ENCODE data around the gene TBX15.

Gene TBX15

DNA sequence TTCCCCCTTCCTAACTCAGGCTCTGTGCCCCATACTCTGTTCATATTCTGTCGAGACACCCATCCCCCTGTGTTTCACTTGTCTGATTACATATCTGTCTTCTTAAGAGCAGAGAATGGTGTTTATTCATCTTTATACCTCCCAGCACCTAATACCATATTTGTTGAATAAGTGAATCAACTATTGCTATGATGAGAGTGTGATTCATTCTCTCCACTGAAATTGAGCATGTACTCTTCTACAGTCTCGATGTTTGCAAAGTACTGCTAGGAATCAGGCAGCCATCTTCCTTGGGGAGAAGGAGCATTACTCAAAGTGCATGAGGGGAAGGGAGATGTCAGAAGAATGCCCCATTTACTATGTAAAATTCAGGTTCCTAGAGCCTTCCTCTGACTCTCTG, 27.0 kb downstream of the TBX15 start:
- Histone ChIP-seq H4K8ac (ENCODE audit: low read length) (no peak overlapping the region), H3K36me3 (ENCODE audit: control insufficient read depth in 1 of 2, insufficient read depth in 2 of 2, low read depth in 1 of 2, low read length in 2 of 2) (no peaks in the 10 kb centered on the region), H3K27me3 (ENCODE audit: control insufficient read depth in 1 of 2, insufficient read depth in 1 of 2, low read length in 2 of 2) (peaks cover 0 to 6% of the 10 kb centered on the region in 2 experiments), H2BK120ac (ENCODE audit: low read depth, low read length) (no peak overlapping the region), H2BK12ac (ENCODE audit: low read length in 2 of 2) (no peak overlapping the region), H3K27ac (ENCODE audit: low read length, poor library complexity, severe bottlenecking) (peak overlapping the region; percentile 85), H3K4ac (ENCODE audit: low read depth in 1 of 2, low read length in 2 of 2) (no peak overlapping the region), H3K23ac (ENCODE audit: low read length in 2 of 2) (no peak overlapping the region), H2BK5ac (ENCODE audit: low read depth, low read length, poor library complexity, severe bottlenecking) (no peak overlapping the region), H3K4me3 (ENCODE audit: insufficient read depth in 1 of 2, low read depth in 1 of 2, low read length in 2 of 2) (peak overlapping the region in 1 of 2 experiments; percentile 17), H3K4me1 (ENCODE audit: control insufficient read depth, insufficient read depth, low read depth, low read length) (peaks cover 16% of the 10 kb centered on the region), H2AFZ (ENCODE audit: low read depth, low read length) (no peak overlapping the region), H3K9me3 (ENCODE audit: control insufficient read depth, low read length) (no peaks in the 10 kb centered on the region), H3K14ac (ENCODE audit: low read length in 2 of 2) (no peak overlapping the region), H3K9ac (ENCODE audit: low read length) (no peak overlapping the region), H3K79me1 (replicated peaks; ENCODE audit: low read length, poor library complexity, severe bottlenecking) (peaks cover 5% of the 10 kb centered on the region), H3K18ac (ENCODE audit: low read depth in 1 of 2, low read length in 2 of 2) (no peak overlapping the region), H4K91ac (ENCODE audit: low read length) (no peak overlapping the region), H3K4me2 (ENCODE audit: low read length, poor library complexity, severe bottlenecking) (no peak overlapping the region), H2BK15ac (ENCODE audit: low read depth, poor library complexity, severe bottlenecking) (no peak overlapping the region), H2AK5ac (ENCODE audit: low read length, severe bottlenecking) (no peak overlapping the region)
- DNase-seq, result no peak
- WGBS, result 79% methylated on average over 2 of the region's 2 CpGs

DNA sequence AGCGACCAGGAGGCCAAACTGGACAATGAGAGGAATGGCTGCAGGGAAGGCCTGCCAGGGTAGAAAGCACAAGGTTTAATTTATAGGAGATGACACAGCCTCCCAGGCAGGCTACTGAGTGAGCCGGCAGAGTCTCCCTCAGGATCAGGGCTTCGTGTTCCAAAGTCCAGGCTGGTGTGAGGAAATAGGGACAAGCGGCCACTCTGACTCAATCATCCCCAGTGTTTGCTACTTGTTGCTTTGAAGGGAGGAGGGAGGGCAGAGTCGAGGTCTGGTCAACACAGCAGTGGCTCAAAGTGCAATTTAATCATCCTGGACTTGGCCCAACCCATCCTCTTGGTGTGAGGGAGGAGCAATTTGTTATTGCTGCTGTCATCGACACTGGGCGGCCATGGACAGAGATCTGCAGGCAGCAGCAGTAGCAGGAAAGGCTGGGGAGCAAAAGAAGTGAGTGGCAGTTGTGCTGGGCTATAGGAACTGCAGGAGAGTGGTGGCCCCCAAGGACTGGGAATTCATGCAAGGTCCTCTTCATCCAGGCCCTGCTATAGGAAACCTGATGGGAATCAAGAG, 27.5 kb downstream of the TBX15 start:
- H3K27me3 ChIP-seq (ENCODE audit: control insufficient read depth in 1 of 2, insufficient read depth in 1 of 2, low read length in 2 of 2), result peaks cover 0 to 9% of the 10 kb centered on the region in 2 experiments
- H3K4ac ChIP-seq (ENCODE audit: low read depth in 1 of 2, low read length in 2 of 2), result no peak overlapping the region
- no peak overlapping the region for H3K14ac ChIP-seq (ENCODE audit: low read length in 2 of 2)
- no peak overlapping the region for H2BK15ac ChIP-seq (ENCODE audit: low read depth, poor library complexity, severe bottlenecking)
- no peak overlapping the region for H2BK120ac ChIP-seq (ENCODE audit: low read depth, low read length)
- H3K23ac ChIP-seq (ENCODE audit: low read length in 2 of 2), result no peak overlapping the region
- no peak overlapping the region for H3K9ac ChIP-seq (ENCODE audit: low read length)
- peak; percentile 29 for DNase-seq
- peak overlapping the region; percentile 85 for H3K27ac ChIP-seq (ENCODE audit: low read length, poor library complexity, severe bottlenecking)
- H3K4me1 ChIP-seq (ENCODE audit: control insufficient read depth, insufficient read depth, low read depth, low read length), result peaks cover 16% of the 10 kb centered on the region
- no peaks in the 10 kb centered on the region for H3K36me3 ChIP-seq (ENCODE audit: control insufficient read depth in 1 of 2, insufficient read depth in 2 of 2, low read depth in 1 of 2, low read length in 2 of 2)
- peak overlapping the region; percentile 29 for H2AK5ac ChIP-seq (ENCODE audit: low read length, severe bottlenecking)
- WGBS, result 58% methylated on average over 7 of the region's 7 CpGs
- no peak overlapping the region for H2AFZ ChIP-seq (ENCODE audit: low read depth, low read length)
- H3K9me3 ChIP-seq (ENCODE audit: control insufficient read depth, low read length), result no peaks in the 10 kb centered on the region
- H3K4me3 ChIP-seq (ENCODE audit: insufficient read depth in 1 of 2, low read depth in 1 of 2, low read length in 2 of 2), result peak overlapping the region in 1 of 2 experiments; percentile 17
- H2BK12ac ChIP-seq (ENCODE audit: low read length in 2 of 2), result no peak overlapping the region
- H3K4me2 ChIP-seq (ENCODE audit: low read length, poor library complexity, severe bottlenecking), result no peak overlapping the region
- H3K79me1 ChIP-seq (replicated peaks; ENCODE audit: low read length, poor library complexity, severe bottlenecking), result peaks cover 5% of the 10 kb centered on the region
- H4K91ac ChIP-seq (ENCODE audit: low read length), result no peak overlapping the region
- H4K8ac ChIP-seq (ENCODE audit: low read length), result no peak overlapping the region
- no peak overlapping the region for H2BK5ac ChIP-seq (ENCODE audit: low read depth, low read length, poor library complexity, severe bottlenecking)
- H3K18ac ChIP-seq (ENCODE audit: low read depth in 1 of 2, low read length in 2 of 2), result no peak overlapping the region

DNA sequence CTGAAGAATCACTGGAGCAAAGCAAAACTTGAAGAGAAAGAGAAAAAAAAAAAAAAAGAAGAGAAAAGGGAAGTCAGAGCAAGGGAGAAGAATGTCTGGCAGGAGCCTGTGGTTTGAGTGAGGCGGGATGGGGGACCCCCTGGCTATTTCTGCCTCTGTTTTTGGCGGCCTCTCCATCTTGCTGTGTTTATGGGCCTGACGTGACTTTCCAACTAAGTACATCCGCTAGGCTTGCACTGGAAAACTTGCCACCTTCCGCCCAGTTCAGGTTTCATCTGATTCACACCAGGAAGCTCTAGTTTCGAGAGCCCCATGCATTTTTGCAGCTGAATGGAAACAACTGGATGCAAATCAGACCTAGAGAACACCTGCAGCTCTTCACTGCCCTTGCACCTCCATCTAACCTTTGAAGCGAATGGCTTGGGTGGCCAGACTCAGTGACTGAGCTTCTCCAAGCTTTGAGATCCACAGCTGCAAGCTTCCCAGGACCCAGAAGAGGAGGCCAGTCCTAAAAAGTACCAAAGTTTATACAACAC, 28.0 kb downstream of the TBX15 start:
- Histone ChIP-seq H2BK15ac (ENCODE audit: low read depth, poor library complexity, severe bottlenecking) (no peak overlapping the region), H2BK12ac (ENCODE audit: low read length in 2 of 2) (no peak overlapping the region), H3K79me1 (replicated peaks; ENCODE audit: low read length, poor library complexity, severe bottlenecking) (peaks cover 5% of the 10 kb centered on the region), H3K9me3 (ENCODE audit: control insufficient read depth, low read length) (no peaks in the 10 kb centered on the region), H3K14ac (ENCODE audit: low read length in 2 of 2) (no peak overlapping the region), H2AFZ (ENCODE audit: low read depth, low read length) (no peak overlapping the region), H4K8ac (ENCODE audit: low read length) (no peak overlapping the region), H3K9ac (ENCODE audit: low read length) (no peak overlapping the region), H3K4me1 (ENCODE audit: control insufficient read depth, insufficient read depth, low read depth, low read length) (peaks cover 16% of the 10 kb centered on the region), H3K23ac (ENCODE audit: low read length in 2 of 2) (no peak overlapping the region), H3K36me3 (ENCODE audit: control insufficient read depth in 1 of 2, insufficient read depth in 2 of 2, low read depth in 1 of 2, low read length in 2 of 2) (no peaks in the 10 kb centered on the region), H4K91ac (ENCODE audit: low read length) (no peak overlapping the region), H3K4me2 (ENCODE audit: low read length, poor library complexity, severe bottlenecking) (no peak overlapping the region), H3K18ac (ENCODE audit: low read depth in 1 of 2, low read length in 2 of 2) (no peak overlapping the region), H2AK5ac (ENCODE audit: low read length, severe bottlenecking) (peak overlapping the region; percentile 29), H2BK5ac (ENCODE audit: low read depth, low read length, poor library complexity, severe bottlenecking) (no peak overlapping the region), H3K27me3 (ENCODE audit: control insufficient read depth in 1 of 2, insufficient read depth in 1 of 2, low read length in 2 of 2) (peaks cover 0 to 13% of the 10 kb centered on the region in 2 experiments), H2BK120ac (ENCODE audit: low read depth, low read length) (no peak overlapping the region), H3K4ac (ENCODE audit: low read depth in 1 of 2, low read length in 2 of 2) (no peak overlapping the region), H3K4me3 (ENCODE audit: insufficient read depth in 1 of 2, low read depth in 1 of 2, low read length in 2 of 2) (no peak overlapping the region), H3K27ac (ENCODE audit: low read length, poor library complexity, severe bottlenecking) (peak overlapping the region; percentile 85)
- 59% methylated on average over 7 of the region's 7 CpGs for WGBS
- DNase-seq, result no peak

- H3K18ac ChIP-seq (ENCODE audit: low read depth in 1 of 2, low read length in 2 of 2), result no peak overlapping the region
- H3K79me1 ChIP-seq (replicated peaks; ENCODE audit: low read length, poor library complexity, severe bottlenecking), result peaks cover 4% of the 10 kb centered on the region
- DNase-seq, result no peak
- H3K4me1 ChIP-seq (ENCODE audit: control insufficient read depth, insufficient read depth, low read depth, low read length), result peaks cover 18% of the 10 kb centered on the region
- H3K4me2 ChIP-seq (ENCODE audit: low read length, poor library complexity, severe bottlenecking), result no peak overlapping the region
- no peak overlapping the region for H2BK12ac ChIP-seq (ENCODE audit: low read length in 2 of 2)
- no peak overlapping the region for H2BK5ac ChIP-seq (ENCODE audit: low read depth, low read length, poor library complexity, severe bottlenecking)
- H2AFZ ChIP-seq (ENCODE audit: low read depth, low read length), result no peak overlapping the region
- H3K4me3 ChIP-seq (ENCODE audit: insufficient read depth in 1 of 2, low read depth in 1 of 2, low read length in 2 of 2), result no peak overlapping the region
- H3K14ac ChIP-seq (ENCODE audit: low read length in 2 of 2), result no peak overlapping the region
- peaks cover 0 to 13% of the 10 kb centered on the region in 2 experiments for H3K27me3 ChIP-seq (ENCODE audit: control insufficient read depth in 1 of 2, insufficient read depth in 1 of 2, low read length in 2 of 2)
- no peak overlapping the region for H4K8ac ChIP-seq (ENCODE audit: low read length)
- H3K27ac ChIP-seq (ENCODE audit: low read length, poor library complexity, severe bottlenecking), result peak overlapping the region; percentile 85
- H3K9me3 ChIP-seq (ENCODE audit: control insufficient read depth, low read length), result no peaks in the 10 kb centered on the region
- H2BK120ac ChIP-seq (ENCODE audit: low read depth, low read length), result no peak overlapping the region
- H4K91ac ChIP-seq (ENCODE audit: low read length), result no peak overlapping the region
- H3K23ac ChIP-seq (ENCODE audit: low read length in 2 of 2), result no peak overlapping the region
- no peak overlapping the region for H3K9ac ChIP-seq (ENCODE audit: low read length)
- H3K4ac ChIP-seq (ENCODE audit: low read depth in 1 of 2, low read length in 2 of 2), result no peak overlapping the region
- H3K36me3 ChIP-seq (ENCODE audit: control insufficient read depth in 1 of 2, insufficient read depth in 2 of 2, low read depth in 1 of 2, low read length in 2 of 2), result no peaks in the 10 kb centered on the region
- H2BK15ac ChIP-seq (ENCODE audit: low read depth, poor library complexity, severe bottlenecking), result no peak overlapping the region
- H2AK5ac ChIP-seq (ENCODE audit: low read length, severe bottlenecking), result peak overlapping the region; percentile 72
- 67% methylated on average over 1 of the region's 1 CpG for WGBS
Observed at GRCh38 chr1:118958937-118959631, 29.1 kb downstream of the TBX15 start.
